Esophagus muscularis mucosa (tissue), 3 donors: ENCODE measurements around the gene AFF3.

Source experiments
- POLR2A ChIP-seq: fragments of 450-650 bp; IDR thresholded peaks from one replicate; pipeline ENCODE4 v1.6.1; 2017; ENCODE audit warnings: antibody characterized with exemption, moderate library complexity, mild to moderate bottlenecking, low read depth
- POLR2AphosphoS5 ChIP-seq, 2 donors: sonication (generic); formaldehyde crosslinking; IDR thresholded peaks; one replicate each; pipeline ENCODE4 v1.6.1; 2017; ENCODE audit warnings: antibody characterized with exemption in 2 of 2
- TF ChIP-seq, protein P1 (sequence below), 3 experiments: fragments of 200-600 bp in 2 of 3; fragments of 450-650 bp in 1 of 3; sonication (generic) in 2 of 3; IDR thresholded peaks; one replicate each; pipeline ENCODE4 v1.5.1; 2017 to 2019; ENCODE audit warnings: antibody characterized with exemption in 3 of 3, mild to moderate bottlenecking in 2 of 3, moderate library complexity in 1 of 3

GRCh38 chr2:99679518-99679917 lies 462.9 kb downstream of the AFF3 start:
- TF ChIP-seq, protein P1, sequence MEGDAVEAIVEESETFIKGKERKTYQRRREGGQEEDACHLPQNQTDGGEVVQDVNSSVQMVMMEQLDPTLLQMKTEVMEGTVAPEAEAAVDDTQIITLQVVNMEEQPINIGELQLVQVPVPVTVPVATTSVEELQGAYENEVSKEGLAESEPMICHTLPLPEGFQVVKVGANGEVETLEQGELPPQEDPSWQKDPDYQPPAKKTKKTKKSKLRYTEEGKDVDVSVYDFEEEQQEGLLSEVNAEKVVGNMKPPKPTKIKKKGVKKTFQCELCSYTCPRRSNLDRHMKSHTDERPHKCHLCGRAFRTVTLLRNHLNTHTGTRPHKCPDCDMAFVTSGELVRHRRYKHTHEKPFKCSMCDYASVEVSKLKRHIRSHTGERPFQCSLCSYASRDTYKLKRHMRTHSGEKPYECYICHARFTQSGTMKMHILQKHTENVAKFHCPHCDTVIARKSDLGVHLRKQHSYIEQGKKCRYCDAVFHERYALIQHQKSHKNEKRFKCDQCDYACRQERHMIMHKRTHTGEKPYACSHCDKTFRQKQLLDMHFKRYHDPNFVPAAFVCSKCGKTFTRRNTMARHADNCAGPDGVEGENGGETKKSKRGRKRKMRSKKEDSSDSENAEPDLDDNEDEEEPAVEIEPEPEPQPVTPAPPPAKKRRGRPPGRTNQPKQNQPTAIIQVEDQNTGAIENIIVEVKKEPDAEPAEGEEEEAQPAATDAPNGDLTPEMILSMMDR (IDR thresholded peaks at IDR 0.05), result no peak
- no peak for TF ChIP-seq POLR2A
- no peak for TF ChIP-seq POLR2AphosphoS5 (IDR thresholded peaks at IDR 0.05)
